Fibroblast of skin of back (primary cell): ENCODE measurements around the gene TBR1. TPM values are rescaled to one million over a fixed set of nuclear protein-coding genes. Genes with fewer than 3 reads are reported as not detected.
A peak's percentile ranks its signal among the peaks of the same experiment; 100 is the strongest.

Source experiments
- DNase-seq: peaks from one replicate; pipeline ENCODE4 v3.0.0-alpha.2; 2013
- polyA plus RNA-seq, 2 experiments: library from polyadenylated mRNA; unstranded; fragments of 120-200 nt; gene quantifications; one replicate each; pipeline ENCODE4 v1.2.1, GENCODE V29; 2013; ENCODE audit not compliant: insufficient read length in 2 of 2

TBR1 gene
- polyA plus RNA-seq (2013, experiment 1 of 2; ENCODE audit: insufficient read length), result 0.04 TPM
- not detected for polyA plus RNA-seq (2013, experiment 2 of 2; ENCODE audit: insufficient read length)

DNA sequence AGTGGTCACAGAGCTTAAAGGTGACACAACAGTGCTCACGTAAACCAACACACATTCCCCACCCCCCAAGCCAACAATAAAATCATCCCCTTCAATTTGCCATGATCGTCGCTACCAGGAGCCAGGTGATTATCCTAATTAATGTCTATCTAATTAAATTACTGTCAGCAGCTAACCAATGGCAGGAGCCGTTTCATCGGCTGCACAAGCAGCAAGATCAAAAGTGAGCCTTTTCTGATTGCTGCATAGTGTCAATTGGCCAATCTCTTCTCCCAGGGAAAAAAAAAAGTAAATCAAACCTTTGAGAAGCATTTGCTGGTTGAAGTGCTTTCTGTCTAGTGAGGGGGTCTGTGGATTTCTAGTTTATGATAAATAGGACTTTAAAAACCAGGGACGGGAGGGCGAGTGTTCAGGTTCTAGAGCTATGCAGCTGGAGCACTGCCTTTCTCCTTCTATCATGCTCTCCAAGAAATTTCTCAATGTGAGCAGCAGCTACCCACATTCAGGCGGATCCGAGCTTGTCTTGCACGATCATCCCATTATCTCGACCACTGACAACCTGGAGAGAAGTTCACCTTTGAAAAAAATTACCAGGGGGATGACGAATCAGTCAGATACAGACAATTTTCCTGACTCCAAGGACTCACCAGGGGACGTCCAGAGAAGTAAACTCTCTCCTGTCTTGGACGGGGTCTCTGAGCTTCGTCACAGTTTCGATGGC lies at the start of gene TBR1:
TBR1 (plus strand) TSS at position 311 of the 721 bp plus-strand sequence; CDS start at position 425, 114 bp downstream.
- DNase-seq, result no peak

DNA sequence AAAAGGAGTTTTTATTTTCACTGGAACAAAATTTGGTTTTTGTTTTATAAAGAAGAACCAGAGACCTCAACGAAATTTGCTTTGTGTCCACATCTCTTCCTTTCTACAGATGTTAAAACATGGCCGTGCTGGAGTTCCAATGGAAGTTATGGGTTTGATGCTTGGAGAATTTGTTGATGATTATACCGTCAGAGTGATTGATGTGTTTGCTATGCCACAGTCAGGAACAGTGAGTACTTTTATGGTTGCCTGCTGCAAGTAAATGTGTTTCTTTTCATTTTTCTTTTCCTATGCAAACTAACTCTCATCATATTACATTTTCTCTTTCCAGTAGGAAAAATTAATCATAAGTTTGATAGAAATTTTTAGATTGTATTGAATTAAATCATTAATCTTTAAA lies 48.4 kb upstream of the TBR1 start:
- DNase-seq, result no peak

DNA sequence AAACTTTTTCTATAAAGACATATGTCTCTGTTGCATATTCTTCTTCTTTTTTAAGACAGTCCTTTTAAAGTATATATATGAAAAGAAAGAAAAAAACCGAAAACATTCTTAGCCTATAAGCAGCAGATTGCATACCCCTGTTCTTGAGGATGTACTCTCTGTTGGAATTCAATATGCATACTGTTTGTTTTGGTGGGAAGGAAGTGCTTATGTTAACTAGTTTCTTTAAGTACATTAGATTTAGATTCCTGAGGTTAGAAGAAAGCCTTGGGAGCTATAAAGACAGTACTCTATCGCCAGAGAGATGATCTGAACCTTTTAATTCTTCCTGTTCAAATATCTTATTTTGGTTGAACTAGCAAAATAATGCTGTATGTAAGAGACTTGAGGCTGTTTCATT lies 46.8 kb upstream of the TBR1 start:
- DNase-seq, result no peak

DNA sequence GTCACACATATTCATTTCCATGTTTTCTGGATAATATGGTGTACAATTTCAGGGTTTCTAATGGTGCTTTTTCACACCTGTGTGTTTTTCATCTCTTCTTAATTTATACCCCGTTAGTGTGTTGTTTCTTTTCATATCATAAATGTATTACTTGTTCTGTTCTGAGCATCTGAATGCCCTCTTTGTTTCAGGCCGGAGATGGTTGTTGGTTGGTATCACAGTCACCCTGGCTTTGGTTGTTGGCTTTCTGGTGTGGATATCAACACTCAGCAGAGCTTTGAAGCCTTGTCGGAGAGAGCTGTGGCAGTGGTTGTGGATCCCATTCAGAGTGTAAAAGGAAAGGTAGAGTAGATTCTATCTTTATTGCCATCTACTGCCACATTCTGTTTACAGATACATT lies 45.1 kb upstream of the TBR1 start:
- no peak for DNase-seq

DNA sequence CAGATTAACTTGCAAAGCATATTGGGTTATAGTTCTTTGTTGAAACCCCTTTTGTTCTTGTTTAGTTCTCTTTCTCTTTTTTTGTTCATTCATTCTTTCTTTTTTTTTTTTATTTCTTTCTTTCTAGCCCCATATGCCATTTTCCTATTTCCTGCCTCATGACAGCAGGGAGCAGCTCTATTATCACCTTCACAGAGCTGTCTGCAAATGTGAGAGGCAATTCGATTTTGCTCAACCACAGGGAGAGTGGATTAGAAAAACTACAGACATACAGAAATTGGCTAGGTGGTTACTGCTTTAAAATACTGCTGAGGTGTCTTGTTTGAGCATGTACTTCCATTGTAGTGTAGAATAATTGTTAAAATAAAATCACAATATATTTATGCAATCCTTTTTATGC lies 44.2 kb upstream of the TBR1 start:
- no peak for DNase-seq

DNA sequence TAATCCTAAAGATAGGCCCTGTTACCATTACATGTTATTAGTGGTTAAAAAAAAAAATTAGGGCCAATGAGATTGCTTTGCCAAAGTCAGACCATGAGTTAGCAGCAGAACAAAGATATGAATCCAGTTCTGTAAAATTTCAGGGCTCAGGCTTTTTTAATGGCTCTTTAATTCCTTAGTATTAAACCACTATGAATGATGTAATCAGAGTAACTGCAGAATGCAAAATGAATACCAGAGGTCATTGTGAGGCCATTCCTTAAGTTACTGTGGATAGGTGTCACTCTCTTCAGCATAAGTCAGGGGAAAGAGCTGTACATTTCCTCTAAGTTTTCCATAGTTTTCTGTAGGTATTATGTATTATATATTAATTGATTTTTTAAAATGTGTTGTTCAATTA lies 42.2 kb upstream of the TBR1 start:
- DNase-seq, result peak; percentile 66

DNA sequence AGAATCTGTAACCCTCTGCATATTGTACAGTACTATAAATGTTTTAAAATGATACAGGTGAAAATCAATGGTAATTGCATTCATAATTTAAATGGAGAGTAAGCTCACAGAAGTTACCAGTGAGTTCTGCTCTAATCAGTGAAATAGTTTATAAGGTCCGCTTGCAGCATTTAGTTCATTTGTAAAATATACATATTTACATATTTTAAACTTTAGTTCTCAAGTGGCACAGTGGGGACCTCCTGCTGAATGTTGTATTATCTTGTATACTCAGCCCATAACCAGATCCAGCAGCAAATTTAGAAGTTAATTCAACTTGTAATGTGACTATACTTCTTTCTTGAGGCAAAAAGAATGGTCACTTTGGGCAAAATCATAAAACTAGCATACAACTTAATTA lies 41.7 kb upstream of the TBR1 start:
- DNase-seq, result no peak

DNA sequence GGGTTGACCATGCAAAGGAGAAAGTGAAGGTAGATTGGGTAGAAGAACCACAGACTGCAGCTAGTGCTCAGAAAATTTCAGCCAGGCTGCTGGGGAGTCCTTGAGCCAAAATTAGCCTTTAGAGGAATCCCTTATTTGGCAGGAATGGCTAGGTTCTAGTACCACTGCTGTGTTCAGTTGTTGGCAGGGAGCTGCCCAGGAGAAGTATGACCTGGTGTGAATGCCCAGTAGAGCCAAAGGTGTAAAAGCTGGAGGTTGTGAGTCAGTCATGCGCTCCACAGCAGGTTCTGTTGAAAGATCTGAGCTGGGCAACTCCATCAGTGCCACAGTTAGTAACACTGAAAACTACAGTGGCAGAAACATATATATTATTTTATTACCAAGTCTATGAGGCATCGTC lies 36.4 kb upstream of the TBR1 start:
- DNase-seq, result no peak

DNA sequence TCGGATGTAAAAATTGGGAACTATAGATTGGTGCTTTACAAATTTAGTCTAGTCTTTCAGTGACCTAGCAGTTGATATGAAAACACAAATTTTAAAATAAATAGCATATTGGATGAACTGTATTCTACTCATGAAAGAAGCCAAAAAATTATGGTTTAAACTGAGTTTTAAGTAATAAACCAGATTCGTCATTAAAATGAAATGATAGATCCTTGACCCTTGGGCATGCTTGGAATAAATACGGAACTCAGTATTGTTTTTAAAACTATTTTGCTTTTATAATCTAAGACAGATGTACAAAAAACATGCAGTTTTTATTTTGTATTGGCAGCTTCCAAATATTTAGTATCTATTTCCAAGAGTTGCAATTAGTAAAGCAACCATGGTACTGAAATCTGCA lies 34.6 kb upstream of the TBR1 start:
- no peak for DNase-seq

DNA sequence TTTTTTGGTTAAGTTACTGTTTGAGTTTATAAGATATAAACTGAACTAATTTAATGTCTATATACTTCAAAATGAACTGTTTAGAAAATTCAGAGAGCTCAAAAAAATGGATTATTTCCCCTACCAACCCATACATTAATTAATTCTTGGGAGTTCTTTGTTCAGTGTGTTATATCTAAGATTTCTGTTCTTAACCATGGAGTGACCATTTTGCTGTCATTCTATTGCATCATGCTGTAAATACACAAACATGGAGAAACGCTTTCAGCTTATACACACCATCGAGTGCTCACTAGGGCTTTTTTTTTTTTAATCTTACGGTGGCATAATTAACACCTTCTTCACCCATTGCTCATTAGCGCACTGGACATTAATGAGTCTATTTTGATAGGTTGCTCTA lies 33.4 kb upstream of the TBR1 start:
- DNase-seq, result no peak

DNA sequence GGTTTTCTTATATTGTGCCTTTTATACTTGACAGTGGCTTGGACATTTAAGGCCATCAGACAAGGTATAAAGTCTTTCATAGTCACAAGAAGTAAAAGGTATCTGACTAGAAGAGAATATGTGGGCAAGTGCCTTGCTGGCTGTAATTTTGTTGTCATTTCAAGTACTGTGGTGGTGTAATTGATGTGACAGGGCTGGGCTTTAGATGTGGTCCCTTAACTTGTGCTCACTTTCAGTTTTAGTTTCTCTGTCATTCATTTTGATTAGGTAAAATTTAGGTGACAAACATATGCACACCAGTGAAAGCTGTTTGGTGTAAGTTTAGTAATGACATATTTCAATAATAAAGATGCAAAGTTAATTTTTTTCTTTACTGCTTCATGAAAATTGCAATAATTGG lies 31.2 kb upstream of the TBR1 start:
- DNase-seq, result no peak

DNA sequence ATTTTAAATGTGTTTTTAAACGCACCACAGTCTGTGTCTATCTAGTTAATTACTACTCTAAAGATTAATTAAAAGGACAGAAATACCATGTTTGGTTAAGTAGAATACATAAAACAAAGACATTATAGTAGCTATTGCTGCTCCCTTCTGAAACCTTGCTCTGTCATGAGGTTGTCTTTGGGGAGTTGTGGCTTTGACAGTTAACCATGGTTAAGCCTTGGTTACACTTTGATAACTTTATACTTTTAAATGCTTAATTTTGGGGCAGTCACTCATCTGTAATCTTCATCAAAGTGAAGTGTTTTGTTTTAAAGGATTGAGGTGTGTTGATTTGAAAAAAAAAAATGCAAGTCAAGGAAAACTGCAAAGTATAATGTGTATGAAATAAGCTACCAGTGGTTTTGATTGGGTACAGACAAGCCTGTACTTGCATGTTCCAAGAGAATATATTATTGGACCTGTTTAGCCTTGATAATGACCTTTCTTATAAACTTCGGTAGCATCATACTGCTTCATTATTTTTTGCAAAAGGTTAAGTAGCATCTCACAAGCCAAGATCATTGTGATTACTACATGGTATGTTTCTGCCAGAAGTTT lies 29.8 kb upstream of the TBR1 start:
- DNase-seq, result no peak

DNA sequence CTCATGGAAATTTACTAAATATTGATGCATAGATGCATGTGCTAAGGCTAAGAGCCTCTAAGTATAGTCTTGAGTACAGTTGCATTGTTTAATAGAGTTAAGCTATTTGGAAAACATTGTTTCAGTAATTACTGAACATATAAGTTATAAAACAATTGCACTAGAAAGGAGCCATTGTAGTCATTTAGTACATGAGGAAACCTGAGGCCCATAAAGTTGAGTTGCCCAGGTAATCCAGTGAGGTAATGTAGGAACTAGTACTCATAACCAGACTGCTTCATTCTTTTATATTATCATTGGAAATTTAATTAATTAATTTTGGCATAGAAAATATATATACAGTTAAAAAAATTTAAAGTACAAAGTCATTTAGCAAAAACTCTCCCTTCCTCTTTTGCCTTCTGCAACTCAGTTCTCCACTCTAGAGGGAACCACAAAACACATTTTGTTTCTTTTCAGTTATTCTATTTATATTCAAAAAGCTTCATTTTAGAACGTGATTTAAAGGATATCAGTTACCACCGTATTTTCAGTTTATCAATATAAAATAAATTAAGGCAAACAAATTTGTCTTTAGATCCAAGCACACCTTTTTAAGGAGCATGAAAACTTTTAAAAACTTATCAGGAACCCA lies 27.8 kb upstream of the TBR1 start:
- DNase-seq, result no peak

DNA sequence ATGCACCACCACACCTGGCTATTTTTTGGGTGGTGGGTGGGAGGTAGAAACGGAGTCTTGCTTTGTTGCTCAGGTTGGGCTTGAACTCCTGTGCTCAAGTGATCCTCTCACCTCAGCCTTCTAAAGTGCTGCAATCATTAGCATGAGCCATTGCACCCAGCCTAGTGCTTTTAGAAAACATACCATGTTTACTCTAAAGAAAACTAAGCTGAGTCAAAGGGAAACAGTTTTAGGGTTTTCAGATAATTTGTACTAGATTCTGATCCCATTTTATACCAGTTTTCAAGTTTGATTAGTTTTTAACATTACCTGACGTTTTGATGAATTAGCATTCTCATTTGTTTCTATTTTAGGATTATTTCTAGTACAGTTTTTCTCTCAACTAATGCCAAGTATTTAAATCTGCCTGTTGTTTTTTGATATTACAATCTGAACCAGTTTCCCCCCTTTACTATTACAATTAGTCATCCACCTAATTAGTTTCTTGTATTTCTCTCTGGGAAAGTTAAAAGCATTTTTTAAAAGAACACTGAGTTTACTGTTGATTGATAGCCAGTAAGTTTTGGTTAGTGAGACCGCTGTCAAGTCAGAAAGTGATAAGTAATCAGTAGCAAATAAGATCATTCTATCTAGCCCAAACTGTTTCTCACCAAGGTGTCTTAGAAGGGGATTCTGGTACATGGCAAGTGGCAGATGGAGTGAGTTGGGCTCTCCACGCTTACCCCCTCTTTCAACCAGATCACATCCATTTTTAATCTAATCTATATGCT lies 24.2 kb upstream of the TBR1 start:
- DNase-seq, result no peak

DNA sequence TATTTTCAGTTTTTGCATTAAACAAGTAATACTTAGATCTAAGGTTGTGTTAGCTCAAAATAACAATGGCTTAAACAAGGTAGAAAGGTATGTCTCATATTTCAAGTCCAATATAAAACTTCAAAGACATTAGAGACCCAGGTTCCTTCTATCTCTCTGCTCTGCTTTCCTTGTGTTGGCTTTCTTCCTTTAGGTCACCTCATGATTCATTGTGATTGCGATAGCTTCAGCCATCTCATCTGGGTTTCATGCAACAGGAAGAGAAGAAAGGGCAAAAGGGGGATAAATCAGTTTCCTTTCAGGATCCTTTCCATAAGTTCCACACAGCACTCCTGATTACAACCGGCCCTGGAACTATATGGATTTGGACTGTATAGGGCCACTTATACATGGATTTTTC lies 16.0 kb upstream of the TBR1 start:
- no peak for DNase-seq

DNA sequence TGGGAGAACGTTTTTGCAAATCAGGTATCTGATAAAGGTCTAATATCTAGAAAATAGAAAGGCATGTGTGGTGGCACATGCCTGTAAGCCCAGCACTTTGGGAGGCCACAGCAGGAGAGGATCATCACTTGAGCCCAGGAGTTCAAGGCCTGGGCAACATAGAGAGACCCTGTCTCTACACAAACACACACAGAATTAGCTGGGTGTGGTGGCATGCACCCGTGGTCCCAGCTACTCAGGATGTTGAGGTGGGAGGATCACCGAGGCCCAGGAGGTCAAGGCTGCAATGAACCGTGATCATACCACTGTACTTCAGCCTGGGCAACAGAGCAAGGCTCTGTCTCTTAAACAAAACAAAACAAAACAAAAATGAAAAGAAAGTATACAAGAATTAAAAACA lies 13.8 kb upstream of the TBR1 start:
- DNase-seq, result no peak

DNA sequence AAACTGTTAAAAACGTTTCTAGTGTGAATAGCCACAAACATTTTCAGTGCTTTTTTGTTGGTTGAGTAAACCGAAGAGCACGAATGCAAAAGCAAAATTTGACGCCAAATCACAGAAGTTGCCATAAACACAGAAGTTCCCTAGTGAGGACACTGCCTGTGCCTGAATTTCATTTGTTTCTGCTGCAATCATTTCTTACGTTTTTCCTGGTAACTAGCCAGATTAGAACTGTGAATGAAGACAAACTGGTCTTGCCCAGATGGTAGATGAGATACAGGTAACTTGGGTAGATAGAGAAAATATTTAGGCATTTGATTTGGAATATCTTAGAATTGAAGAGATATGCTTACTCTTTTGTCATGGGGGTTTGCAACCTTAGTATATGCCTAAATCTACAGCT lies 9.8 kb upstream of the TBR1 start:
- no peak for DNase-seq

DNA sequence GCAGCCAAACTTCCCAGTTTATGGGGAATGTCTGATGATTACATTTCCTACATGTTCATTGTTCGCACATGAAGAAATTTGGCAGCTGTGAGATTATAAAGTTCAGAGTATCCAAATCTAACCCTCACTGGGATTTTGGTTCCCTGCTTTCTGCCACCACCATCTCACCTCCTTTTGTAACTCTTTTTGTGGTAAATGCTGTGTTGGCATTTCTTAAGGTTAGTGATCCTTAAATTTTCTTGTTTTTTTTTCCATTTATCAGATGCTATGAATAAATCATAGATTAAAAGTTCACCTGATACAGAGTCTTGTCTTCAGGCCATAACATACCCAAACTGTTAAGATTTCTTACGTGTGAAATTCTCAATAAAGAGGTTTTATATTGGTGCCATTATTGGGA lies 8.5 kb upstream of the TBR1 start:
- no peak for DNase-seq

DNA sequence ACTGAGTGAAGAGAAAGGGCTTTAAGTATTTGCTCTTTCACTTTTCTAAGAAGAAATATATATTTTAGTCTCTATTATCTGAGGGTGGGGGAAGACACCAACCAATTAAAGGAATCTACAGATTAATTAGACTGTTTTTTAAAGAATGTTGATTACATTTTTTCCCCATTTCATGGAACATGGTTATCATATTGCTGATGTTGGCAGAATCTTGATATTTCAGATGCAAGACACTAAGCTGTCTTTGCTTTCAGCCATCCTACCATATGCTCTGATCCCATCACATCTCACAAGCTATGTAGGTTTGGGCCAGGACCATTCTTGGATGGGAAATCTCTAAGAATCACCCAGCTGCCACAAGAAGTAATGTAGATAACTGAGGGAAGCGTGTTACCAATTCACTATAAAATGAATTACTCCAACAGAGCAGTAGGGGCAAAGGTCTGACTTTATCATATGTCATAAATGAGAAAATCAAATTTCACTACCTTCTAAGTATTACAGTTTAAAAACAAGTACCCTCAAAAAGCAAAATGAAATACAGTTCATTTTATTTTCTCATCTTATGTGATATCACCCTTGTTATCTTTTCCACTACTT lies 6.7 kb upstream of the TBR1 start:
- DNase-seq, result no peak

DNA sequence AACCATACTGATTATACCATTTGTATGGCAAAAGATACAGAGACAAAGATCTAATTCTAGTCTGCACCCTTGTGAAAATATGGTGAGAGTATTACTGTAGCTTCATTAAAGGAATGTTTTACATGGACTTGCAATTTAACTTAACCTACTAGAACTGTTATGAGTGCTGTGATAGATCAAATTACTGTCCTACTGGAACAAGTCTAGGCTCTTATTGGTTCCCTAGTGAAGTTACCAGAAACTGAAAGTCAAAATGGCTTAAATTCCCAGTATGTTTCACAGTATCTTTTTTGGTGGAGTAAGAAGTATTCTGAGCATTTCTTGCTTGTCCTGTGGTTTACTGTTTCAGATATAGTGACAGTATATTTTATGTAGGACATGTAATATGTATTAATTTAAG lies 3.8 kb upstream of the TBR1 start:
- peak; percentile 19 for DNase-seq

DNA sequence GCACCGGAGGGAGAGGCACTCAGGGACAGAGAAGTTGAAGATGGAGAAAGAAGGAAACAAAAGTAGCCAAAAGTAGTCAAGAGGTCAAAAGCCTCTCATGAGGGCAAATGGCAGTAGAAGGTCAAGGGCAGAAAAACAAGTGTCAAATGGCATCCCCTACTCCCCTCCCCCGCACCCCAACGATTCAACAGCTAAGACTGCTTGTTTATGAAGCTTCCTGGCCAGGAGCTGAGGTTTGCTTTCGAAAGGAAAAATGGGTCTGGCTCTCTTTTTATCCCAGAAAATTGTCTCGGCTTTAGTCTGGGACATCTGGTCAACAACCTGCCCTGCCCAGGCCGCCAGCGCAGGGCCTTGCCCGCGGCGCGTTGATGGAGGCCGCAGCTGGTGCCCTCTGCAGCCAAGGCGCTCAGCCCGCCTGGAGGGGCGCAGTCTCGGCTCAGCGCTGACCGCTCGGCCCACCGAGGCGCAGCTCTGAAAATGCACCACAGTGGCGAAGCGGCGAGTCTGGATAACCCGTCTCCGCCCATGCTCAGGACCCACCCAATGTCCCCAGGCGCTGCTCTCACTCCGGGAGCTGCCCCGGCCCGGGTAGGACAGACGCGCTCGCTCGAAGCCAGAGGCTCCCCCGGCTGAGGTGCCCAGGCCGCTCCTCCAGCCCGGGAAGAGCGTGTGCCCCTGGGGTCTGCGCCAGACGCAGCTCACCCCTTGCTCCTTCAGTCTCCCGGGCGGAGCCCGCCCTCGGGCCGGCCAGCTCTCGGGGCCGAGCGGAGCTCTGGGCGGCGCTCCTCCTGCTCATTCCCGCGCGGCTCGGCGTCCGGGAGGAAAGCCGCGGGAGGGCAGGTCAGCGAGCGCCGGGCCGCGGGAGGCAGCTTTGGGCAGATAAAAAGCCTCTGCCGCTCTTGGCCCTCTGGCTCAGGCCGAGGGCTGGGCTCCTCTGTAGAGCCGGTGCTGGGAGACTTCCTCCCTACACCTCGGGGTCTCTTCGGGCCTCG lies 1.8 kb upstream of the TBR1 start:
- peak; percentile 32 for DNase-seq
